Small intestine (tissue), 7 donors: Measurements from ENCODE around the gene SEC22C. TPM values are rescaled to one million over a fixed set of nuclear protein-coding genes. Genes with fewer than 3 reads are reported as not detected.

ENCODE experiments used
- DNase-seq, 2 donors: peaks; one replicate each; pipeline versions ENCODE4 v3.0.0 to v3.0.0-alpha.2; 2013
- FAIRE-seq: peaks from 2 replicates; lab custom pipeline; 2012; peaks lifted over from hg19 to GRCh38; lab: Jason Lieb, UNC
- H3K27ac ChIP-seq, 3 donors: one replicate each; pipeline ENCODE4 v1.5.1; 2013; ENCODE audit warnings: low read length in 2 of 3, mild to moderate bottlenecking in 2 of 3, control low read depth in 1 of 3, inconsistent platforms in 1 of 3, low read depth in 1 of 3, moderate library complexity in 1 of 3
- H3K27me3 ChIP-seq, 3 donors: one replicate each; pipeline ENCODE4 v1.6.1; 2013; ENCODE audit warnings: low read length in 3 of 3, inconsistent platforms in 1 of 3; ENCODE audit not compliant: control insufficient read depth in 3 of 3, insufficient read depth in 3 of 3
- H3K36me3 ChIP-seq, 3 donors: one replicate each; pipeline ENCODE4 v1.6.1; 2013; ENCODE audit warnings: low read length in 3 of 3, inconsistent platforms in 1 of 3, low read depth in 1 of 3, mild to moderate bottlenecking in 1 of 3, moderate library complexity in 1 of 3; ENCODE audit not compliant: control insufficient read depth in 3 of 3, insufficient read depth in 2 of 3
- H3K4me1 ChIP-seq, 3 donors: one replicate each; pipeline ENCODE4 v1.6.1; 2013; ENCODE audit warnings: low read length in 2 of 3, inconsistent platforms in 1 of 3, low read depth in 1 of 3, mild to moderate bottlenecking in 1 of 3, moderate library complexity in 1 of 3; ENCODE audit not compliant: control insufficient read depth in 3 of 3, insufficient read depth in 2 of 3
- H3K4me3 ChIP-seq, 3 donors: one replicate each; pipeline ENCODE4 v1.5.1; 2013; ENCODE audit warnings: low read length in 3 of 3, control low read depth in 1 of 3, inconsistent platforms in 1 of 3, low read depth in 1 of 3, mild to moderate bottlenecking in 1 of 3, moderate library complexity in 1 of 3
- H3K9me3 ChIP-seq, 2 donors: one replicate each; pipeline ENCODE4 v1.6.1; 2013; ENCODE audit warnings: low read depth in 1 of 2, low read length in 1 of 2; ENCODE audit not compliant: control insufficient read depth in 2 of 2, insufficient read depth in 1 of 2
- WGBS, 3 donors: extraction: QIAGEN DNeasy Blood & Tissue Kit; methylation state at CpG; one replicate each; pipeline ENCODE4 v1.1.7; 2013; 5-methylcytosine and 5-hydroxymethylcytosine counted together
- polyA plus RNA-seq, 4 donors: library from polyadenylated mRNA; stranded (reverse) in 3 of 4; unstranded in 1 of 4; fragments of 200-250 nt in 3 of 4; fragments of 120-200 nt in 1 of 4; gene quantifications; one replicate each; pipeline versions ENCODE4 v1.2.1 to v1.2.3, GENCODE V29; 2013
- donor health status: healthy with polysubstance abuse.
- donor health status: control.
- donor health status: control.
- donor health status: Bipolar disorder and iron deficiency.
- donor health status: healthy.

Gene SEC22C
- polyA plus RNA-seq, 4 donors, result 24.1 to 49.9 (median 39.5) TPM

- Histone ChIP-seq H3K4me1 (peaks cover 0 to 17% (median 2%) of the 10 kb centered on the region in 3 donors), H3K36me3 (peaks cover 0 to 38% (median under 1%) of the 10 kb centered on the region in 3 donors), H3K27ac (no peak overlapping the region), H3K4me3 (no peak overlapping the region), H3K27me3 (no peaks in the 10 kb centered on the region), H3K9me3 (no peaks in the 10 kb centered on the region)
- FAIRE-seq (no peak), DNase-seq (no peak)
Measured at GRCh38 chr3:42537350-42537749, 44.4 kb downstream of the SEC22C start.

- no peaks in the 10 kb centered on the region for H3K27me3 ChIP-seq
- H3K27ac ChIP-seq, result no peak overlapping the region
- peaks cover 0 to 16% (median 2%) of the 10 kb centered on the region in 3 donors for H3K4me1 ChIP-seq
- no peaks in the 10 kb centered on the region for H3K9me3 ChIP-seq
- 71 to 83% (median 75%) methylated on average over 30 to 35 of the region's 35 CpGs for WGBS, 3 donors
- FAIRE-seq (no peak), DNase-seq (peak; percentile 72)
- H3K4me3 ChIP-seq, result no peak overlapping the region
- H3K36me3 ChIP-seq, result peaks cover 0 to 50% (median 5%) of the 10 kb centered on the region in 3 donors
Measured at GRCh38 chr3:42535981-42536784, 45.6 kb downstream of the SEC22C start.

- no peak for DNase-seq
- FAIRE-seq, result no peak
- Histone ChIP-seq H3K36me3 (peaks cover 0 to 74% (median 5%) of the 10 kb centered on the region in 3 donors), H3K4me3 (no peak overlapping the region), H3K4me1 (no peaks in the 10 kb centered on the region), H3K27ac (no peak overlapping the region), H3K27me3 (no peaks in the 10 kb centered on the region), H3K9me3 (no peaks in the 10 kb centered on the region)
- 73 to 75% (median 73%) methylated on average over 7 of the region's 7 CpGs for WGBS, 3 donors
Measured at GRCh38 chr3:42533161-42533897, 48.4 kb downstream of the SEC22C start.

- 87 to 91% (median 89%) methylated on average over 4 of the region's 4 CpGs for WGBS, 3 donors
- Histone ChIP-seq H3K4me1 (no peaks in the 10 kb centered on the region), H3K27ac (no peak overlapping the region), H3K4me3 (no peak overlapping the region), H3K27me3 (no peaks in the 10 kb centered on the region), H3K9me3 (no peaks in the 10 kb centered on the region), H3K36me3 (peaks cover 0 to 79% (median 5%) of the 10 kb centered on the region in 3 donors)
- FAIRE-seq (no peak), DNase-seq (no peak)
Measured at GRCh38 chr3:42532229-42532628, 49.5 kb downstream of the SEC22C start.

- no peaks in the 10 kb centered on the region for H3K9me3 ChIP-seq
- peaks cover 0 to 82% (median 8%) of the 10 kb centered on the region in 3 donors for H3K36me3 ChIP-seq
- no peak overlapping the region for H3K4me3 ChIP-seq
- FAIRE-seq, result no peak
- no peak overlapping the region for H3K27ac ChIP-seq
- no peaks in the 10 kb centered on the region for H3K27me3 ChIP-seq
- DNase-seq, result no peak
- WGBS, 3 donors, result 85 to 92% (median 90%) methylated on average over 6 of the region's 6 CpGs
- no peaks in the 10 kb centered on the region for H3K4me1 ChIP-seq
Measured at GRCh38 chr3:42531470-42531869, 50.3 kb downstream of the SEC22C start.

- Histone ChIP-seq H3K4me1 (peaks cover 0 to 8% (median 0%) of the 10 kb centered on the region in 3 donors), H3K36me3 (peaks cover 0 to 90% (median 8%) of the 10 kb centered on the region in 3 donors), H3K27ac (no peak overlapping the region), H3K9me3 (no peaks in the 10 kb centered on the region), H3K27me3 (no peaks in the 10 kb centered on the region), H3K4me3 (no peak overlapping the region)
- FAIRE-seq (no peak), DNase-seq (no peak)
Measured at GRCh38 chr3:42530073-42530472, 51.7 kb downstream of the SEC22C start.

GRCh38 chr3:42529468-42529867, 52.3 kb downstream of the SEC22C start:
- H3K4me3 ChIP-seq, result no peak overlapping the region
- H3K9me3 ChIP-seq, result no peaks in the 10 kb centered on the region
- no peaks in the 10 kb centered on the region for H3K27me3 ChIP-seq
- H3K36me3 ChIP-seq, result peaks cover 0 to 88% (median 8%) of the 10 kb centered on the region in 3 donors
- DNase-seq, result no peak
- WGBS, 3 donors, result 68 to 92% (median 72%) methylated on average over 2 of the region's 2 CpGs
- no peak for FAIRE-seq
- H3K27ac ChIP-seq, result no peak overlapping the region
- H3K4me1 ChIP-seq, result peaks cover 0 to 8% (median 0%) of the 10 kb centered on the region in 3 donors

- Histone ChIP-seq H3K27ac (no peak overlapping the region), H3K36me3 (peaks cover 0 to 93% (median 14%) of the 10 kb centered on the region in 3 donors), H3K4me1 (peaks cover 0 to 13% (median 0%) of the 10 kb centered on the region in 3 donors), H3K4me3 (no peak overlapping the region), H3K9me3 (no peaks in the 10 kb centered on the region), H3K27me3 (no peaks in the 10 kb centered on the region)
- FAIRE-seq (no peak), DNase-seq (no peak)
- WGBS, 3 donors, result 83 to 92% (median 92%) methylated on average over 10 to 11 of the region's 11 CpGs
Measured at GRCh38 chr3:42527368-42527917, 54.3 kb downstream of the SEC22C start.
